IMR-90 (cell line): Measurements from ENCODE around the gene MRPL50. TPM values are rescaled to one million over a fixed set of nuclear protein-coding genes. Genes with fewer than 3 reads are reported as not detected.
A peak's percentile ranks its signal among the peaks of the same experiment; 100 is the strongest.

Source experiments
- ATAC-seq: fragments of 200-7000 bp; cut with Tn5 transposase; 2 replicates; pipeline ENCODE4 v1.9.1; 2020; ENCODE audit warnings: low read depth, mild to moderate bottlenecking, moderate library complexity
- BruUV-seq: library from RNA; stranded (reverse); fragments of 400-500 nt; replicated peaks from 2 replicates; lab custom pipeline; 2021; lab: Mats Ljungman, UMichigan
- CTCF ChIA-PET: fragments of 300-600 bp; formaldehyde crosslinking; extraction: SDS; loops from one replicate; lab custom pipeline; 2021; ENCODE audit warnings: antibody characterized with exemption; lab: Yijun Ruan, JAX
- POLR2A ChIA-PET: fragments of 300-600 bp; sonication (Branson Sonifier 250); formaldehyde crosslinking; loops from one replicate; lab custom pipeline; 2022; ENCODE audit warnings: antibody characterized with exemption; ENCODE audit not compliant: unreplicated experiment; lab: Charles Lee
- DNase-seq: peaks from one replicate; pipeline ENCODE4 v3.0.0; 2013
- H2AFZ ChIP-seq: replicated peaks from 2 replicates; pipeline ENCODE3; 2013; ENCODE audit warnings: low read length, mild to moderate bottlenecking; ENCODE audit not compliant: poor library complexity
- H2AK5ac ChIP-seq: 2 replicates; pipeline ENCODE4 v1.6.1; 2013; ENCODE audit warnings: low read depth, low read length, inconsistent platforms
- H2AK9ac ChIP-seq: replicated peaks from 2 replicates; pipeline ENCODE3; 2013; ENCODE audit warnings: mild to moderate bottlenecking, low read depth, low read length, moderate library complexity; ENCODE audit not compliant: poor library complexity
- H2BK120ac ChIP-seq: 2 replicates; pipeline ENCODE4 v1.6.1; 2013; ENCODE audit warnings: low read depth, low read length, inconsistent platforms
- H2BK15ac ChIP-seq: 3 replicates; pipeline ENCODE4 v1.6.1; 2013; ENCODE audit warnings: low read depth, low read length, inconsistent platforms
- H2BK20ac ChIP-seq: 2 replicates; pipeline ENCODE4 v1.6.1; 2013; ENCODE audit warnings: low read depth, mild to moderate bottlenecking, inconsistent platforms, low read length, moderate library complexity
- H2BK5ac ChIP-seq: 2 replicates; pipeline ENCODE4 v1.6.1; 2013; ENCODE audit warnings: mild to moderate bottlenecking, low read depth, low read length, inconsistent platforms; ENCODE audit not compliant: poor library complexity, severe bottlenecking
- H3K14ac ChIP-seq: replicated peaks from 2 replicates; pipeline ENCODE4 v1.6.1; 2013; ENCODE audit warnings: low read depth, low read length, inconsistent platforms
- H3K18ac ChIP-seq: 2 replicates; pipeline ENCODE4 v1.6.1; 2013; ENCODE audit warnings: low read depth, low read length, control low read depth
- H3K23ac ChIP-seq: 2 replicates; pipeline ENCODE4 v1.6.1; 2013; ENCODE audit warnings: low read depth, low read length, inconsistent platforms
- H3K27ac ChIP-seq: 2 replicates; pipeline ENCODE4 v1.5.1; 2013; ENCODE audit warnings: mild to moderate bottlenecking, control low read depth, low read length; ENCODE audit not compliant: insufficient read depth
- H3K27me3 ChIP-seq: 2 replicates; pipeline ENCODE4 v1.6.1; 2013; ENCODE audit warnings: low read length; ENCODE audit not compliant: control insufficient read depth, insufficient read depth
- H3K36me3 ChIP-seq: 2 replicates; pipeline ENCODE4 v1.6.1; 2013; ENCODE audit warnings: low read length, mixed read lengths; ENCODE audit not compliant: control insufficient read depth, insufficient read depth
- H3K4ac ChIP-seq: 2 replicates; pipeline ENCODE4 v1.6.1; 2013; ENCODE audit warnings: low read depth, low read length, inconsistent platforms
- H3K4me1 ChIP-seq: 2 replicates; pipeline ENCODE4 v1.6.1; 2013; ENCODE audit warnings: low read length, mixed read lengths; ENCODE audit not compliant: control insufficient read depth, insufficient read depth
- H3K4me2 ChIP-seq: 2 replicates; pipeline ENCODE4 v1.6.1; 2013; ENCODE audit warnings: low read depth, mild to moderate bottlenecking, control low read depth, low read length, moderate library complexity
- H3K4me3 ChIP-seq: 2 replicates; pipeline ENCODE4 v1.5.1; 2013; ENCODE audit warnings: low read depth, mild to moderate bottlenecking, control low read depth, low read length, moderate library complexity; ENCODE audit not compliant: insufficient read depth
- H3K56ac ChIP-seq: 2 replicates; pipeline ENCODE4 v1.6.1; 2013; ENCODE audit warnings: low read length, inconsistent platforms; ENCODE audit not compliant: insufficient read depth; ENCODE audit errors: extremely low read depth
- H3K79me1 ChIP-seq, 2 experiments: 2 replicates each; pipeline ENCODE4 v1.6.1; 2013; ENCODE audit warnings: low read length in 2 of 2, inconsistent platforms in 1 of 2, low read depth in 1 of 2
- H3K9ac ChIP-seq: 2 replicates; pipeline ENCODE4 v1.6.1; 2013; ENCODE audit warnings: low read depth, low read length, control low read depth
- H3K9me1 ChIP-seq: 2 replicates; pipeline ENCODE4 v1.6.1; 2013; ENCODE audit warnings: low read length, inconsistent platforms; ENCODE audit not compliant: insufficient read depth
- H3K9me3 ChIP-seq: 2 replicates; pipeline ENCODE4 v1.6.1; 2013; ENCODE audit warnings: low read length; ENCODE audit not compliant: control insufficient read depth, insufficient read depth
- H4K20me1 ChIP-seq: 2 replicates; pipeline ENCODE4 v1.6.1; 2013; ENCODE audit warnings: low read length, inconsistent platforms; ENCODE audit not compliant: insufficient read depth
- H4K5ac ChIP-seq: 2 replicates; pipeline ENCODE4 v1.6.1; 2013; ENCODE audit warnings: mild to moderate bottlenecking, low read depth, low read length, control low read depth
- H4K8ac ChIP-seq, 2 experiments: 2 replicates each; pipeline ENCODE4 v1.6.1; 2013; ENCODE audit warnings: low read depth in 2 of 2, low read length in 2 of 2, control low read depth in 1 of 2, inconsistent platforms in 1 of 2
- H4K91ac ChIP-seq: 2 replicates; pipeline ENCODE4 v1.6.1; 2013; ENCODE audit warnings: low read depth, low read length, inconsistent platforms; ENCODE audit not compliant: insufficient read depth
- CEBPB ChIP-seq: IDR thresholded peaks from 2 replicates; pipeline ENCODE4 v1.6.1; 2012; ENCODE audit warnings: low read depth, low read length, improper control_type of control experiment
- CHD1 ChIP-seq: IDR thresholded peaks from 2 replicates; pipeline ENCODE4 v1.6.1; 2012; ENCODE audit warnings: low read depth, low read length, improper control_type of control experiment
- WGBS, 2 experiments: methylation state at CpG; one replicate each; pipeline versions ENCODE4 v1.1.5 to v1.1.7; 2013; ENCODE audit warnings: missing lambda C conversion rate in 2 of 2; ENCODE audit not compliant: insufficient read length in 1 of 2; ENCODE audit errors: extremely low coverage in 2 of 2; 5-methylcytosine and 5-hydroxymethylcytosine counted together
- dilution Hi-C: fragments of 300-500 bp; cut with HindIII; formaldehyde crosslinking; loops from one replicate; pipeline ENCODE4 v1.14.3; 2018; ENCODE audit warnings: low sequenced_read_pairs; ENCODE audit not compliant: unreplicated experiment
- in situ Hi-C: fragments of 300-500 bp; cut with MboI; formaldehyde crosslinking; loops from 3 replicates; pipeline ENCODE4 v1.14.3; 2019; ENCODE audit warnings: low sequenced_read_pairs, inconsistent platforms, mixed read lengths
- intact Hi-C: fragments of 100-400 bp; cut with micrococcal nuclease; formaldehyde crosslinking; loops from 2 replicates; pipeline ENCODE4 v1.10.0; 2022
- polyA plus RNA-seq, 3 experiments: library from polyadenylated mRNA; depleted of rRNA; stranded (reverse); fragments of >200 nt; gene quantifications; 2 replicates each; pipeline ENCODE4 v1.2.3, GENCODE V29; 2012; ENCODE audit warnings: low replicate concordance in 1 of 3
- total RNA-seq: library from RNA; depleted of rRNA; stranded (reverse); fragments of >200 nt; gene quantifications from 2 replicates; pipeline ENCODE4 v1.2.3, GENCODE V29; 2012

MRPL50 gene
- total and polyA plus RNA-seq, 2 of the 4 experiments (the other 2 are of a cell fraction) = 7.5 to 8.6 TPM

GRCh38 chr9:101445353-101446029, 47.1 kb upstream of the MRPL50 start:
- dilution Hi-C loops (no loop called here), intact Hi-C loops (loop anchor here (5.0 kb wide), 1 partner anchor 733 kb away; no protein-coding TSS in a partner anchor), in situ Hi-C loops (no loop called here)
- Histone ChIP-seq H4K8ac (no peak overlapping the region), H3K4me2 (peak overlapping the region; percentile 56; the same call in 1 of the 2 replicates), H3K36me3 (no peaks in the 10 kb centered on the region), H2BK15ac (no peak overlapping the region), H3K27ac (no peak overlapping the region), H4K91ac (no peak overlapping the region), H3K18ac (no peak overlapping the region), H3K4me3 (no peak overlapping the region; the same call in 1 of the 2 replicates), H4K5ac (no peak overlapping the region), H3K27me3 (peaks cover 4% of the 10 kb centered on the region), H4K20me1 (no peaks in the 10 kb centered on the region), H2BK20ac (no peak overlapping the region), H3K56ac (no peak overlapping the region), H2AK5ac (no peak overlapping the region), H2BK120ac (no peak overlapping the region), H2BK5ac (no peak overlapping the region), H3K23ac (no peak overlapping the region), H3K9ac (no peak overlapping the region; the same call in 1 of the 2 replicates), H3K14ac (no peak overlapping the region), H3K4ac (no peak overlapping the region), H2AK9ac (no peak overlapping the region), H2AFZ (no peak overlapping the region), H3K4me1 (no peaks in the 10 kb centered on the region), H3K9me3 (no peaks in the 10 kb centered on the region), H3K79me1 (no peaks in the 10 kb centered on the region), H3K9me1 (no peaks in the 10 kb centered on the region)
- WGBS, 2 experiments = no CpG with 5 or more reads among the region's 5 CpGs
- DNase-seq (peak; percentile 25), ATAC-seq (peak; percentile 16; the same call in 1 of the 2 replicates)
- CTCF ChIA-PET = interaction anchor here (1.0 to 1.2 kb wide), 2 partner anchors 14 to 127 kb away, joined by 3 read pairs; no protein-coding TSS in a partner anchor
- TF ChIP-seq CHD1 (no peak), CEBPB (peak; percentile 86)
- POLR2A ChIA-PET = no interaction called here
- BruUV-seq = no TSS peak
